Liver (tissue), 9 donors: Measurements from ENCODE around the gene SCUBE1. TPM values are rescaled to one million over a fixed set of nuclear protein-coding genes. Genes with fewer than 3 reads are reported as not detected.

Experiments used
- DNase-seq: peaks from one replicate; pipeline ENCODE4 v3.0.0-alpha.2; 2017; ENCODE audit warnings: low spot score
- H3K27ac ChIP-seq, 2 donors: one replicate each; pipeline ENCODE4 v1.7.0; 2013; ENCODE audit warnings: inconsistent platforms in 2 of 2, low read length in 2 of 2, control low read depth in 1 of 2, low read depth in 1 of 2, mild to moderate bottlenecking in 1 of 2
- H3K27me3 ChIP-seq, 4 donors: one replicate each; pipeline versions ENCODE4 v1.6.1 to v1.7.0; 2013; ENCODE audit warnings: low read length in 3 of 4, inconsistent platforms in 1 of 4, mild to moderate bottlenecking in 1 of 4, moderate library complexity in 1 of 4; ENCODE audit not compliant: control insufficient read depth in 4 of 4, insufficient read depth in 4 of 4
- H3K36me3 ChIP-seq, 4 donors: one replicate each; pipeline versions ENCODE4 v1.6.1 to v1.7.0; 2013; ENCODE audit warnings: low read length in 3 of 4, mild to moderate bottlenecking in 3 of 4, low read depth in 1 of 4, moderate library complexity in 1 of 4; ENCODE audit not compliant: control insufficient read depth in 4 of 4, insufficient read depth in 3 of 4
- H3K4me1 ChIP-seq, 4 donors: one replicate each; pipeline versions ENCODE4 v1.6.1 to v1.7.0; 2013; ENCODE audit warnings: low read length in 3 of 4, mild to moderate bottlenecking in 3 of 4, moderate library complexity in 1 of 4; ENCODE audit not compliant: control insufficient read depth in 4 of 4, insufficient read depth in 4 of 4
- H3K4me3 ChIP-seq, 3 donors: one replicate each; pipeline versions ENCODE4 v1.6.1 to v1.7.0; 2013; ENCODE audit warnings: low read length in 3 of 3, control low read depth in 1 of 3, low read depth in 1 of 3, mild to moderate bottlenecking in 1 of 3
- H3K9ac ChIP-seq, 2 donors: one replicate each; pipeline ENCODE4 v1.7.0; 2013; ENCODE audit warnings: low read length in 2 of 2, mild to moderate bottlenecking in 2 of 2, moderate library complexity in 2 of 2, control low read depth in 1 of 2, low read depth in 1 of 2
- H3K9me3 ChIP-seq, 4 donors: one replicate each; pipeline versions ENCODE4 v1.6.1 to v1.7.0; 2013; ENCODE audit warnings: low read length in 3 of 4; ENCODE audit not compliant: control insufficient read depth in 4 of 4
- EGR1 ChIP-seq, 2 donors: IDR thresholded peaks; 2 replicates each; pipeline ENCODE4 v1.6.1; 2016 to 2018; ENCODE audit warnings: antibody characterized with exemption in 2 of 2, low read depth in 2 of 2
- FOXA1 ChIP-seq: IDR thresholded peaks from 2 replicates; pipeline ENCODE4 v1.6.1; 2016; ENCODE audit warnings: antibody characterized with exemption
- FOXA2 ChIP-seq: IDR thresholded peaks from 2 replicates; pipeline ENCODE4 v1.6.1; 2016; ENCODE audit warnings: antibody characterized with exemption
- GABPA ChIP-seq, 2 donors: IDR thresholded peaks in 1 of 2; conservative IDR thresholded peaks in 1 of 2; 2 replicates each; pipeline ENCODE4 v1.6.1; 2016; ENCODE audit warnings: antibody characterized with exemption in 2 of 2, mild to moderate bottlenecking in 1 of 2, moderate library complexity in 1 of 2
- HNF4A ChIP-seq, 2 donors: conservative IDR thresholded peaks; 2 replicates each; pipeline ENCODE4 v1.6.1; 2016; ENCODE audit warnings: antibody characterized with exemption in 2 of 2, mild to moderate bottlenecking in 2 of 2
- HNF4G ChIP-seq: IDR thresholded peaks from 2 replicates; pipeline ENCODE4 v1.6.1; 2016; ENCODE audit warnings: antibody characterized with exemption
- JUND ChIP-seq, 2 donors: IDR thresholded peaks; 2 replicates each; pipeline ENCODE4 v1.6.1; 2016; ENCODE audit warnings: antibody characterized with exemption in 2 of 2
- NR2F2 ChIP-seq: IDR thresholded peaks from 2 replicates; pipeline ENCODE4 v1.6.1; 2016; ENCODE audit warnings: antibody characterized with exemption
- RAD21 ChIP-seq, 2 donors: IDR thresholded peaks; 2 replicates each; pipeline ENCODE4 v1.6.1; 2016; ENCODE audit warnings: antibody characterized with exemption in 2 of 2, mild to moderate bottlenecking in 2 of 2
- REST ChIP-seq: IDR thresholded peaks from 2 replicates; pipeline ENCODE4 v1.6.1; 2016; ENCODE audit warnings: antibody characterized with exemption, mild to moderate bottlenecking
- RXRA ChIP-seq, 2 donors: IDR thresholded peaks; 2 replicates each; pipeline ENCODE4 v1.6.1; 2017 to 2018; ENCODE audit warnings: antibody characterized with exemption in 2 of 2, mild to moderate bottlenecking in 1 of 2
- SP1 ChIP-seq: IDR thresholded peaks from 2 replicates; pipeline ENCODE4 v1.6.1; 2018; ENCODE audit warnings: antibody characterized with exemption, mild to moderate bottlenecking
- TAF1 ChIP-seq: conservative IDR thresholded peaks from 2 replicates; pipeline ENCODE4 v1.6.1; 2016; ENCODE audit warnings: antibody characterized with exemption, mild to moderate bottlenecking
- YY1 ChIP-seq: IDR thresholded peaks from 2 replicates; pipeline ENCODE4 v1.6.1; 2016; ENCODE audit warnings: antibody characterized with exemption, mild to moderate bottlenecking
- WGBS: extraction: QIAGEN DNeasy Blood & Tissue Kit; methylation state at CpG from one replicate; pipeline ENCODE4 v1.1.7; 2013; 5-methylcytosine and 5-hydroxymethylcytosine counted together
- polyA plus RNA-seq, 2 donors: library from polyadenylated mRNA; stranded (reverse) in 1 of 2; unstranded in 1 of 2; fragments of 200-250 nt in 1 of 2; fragments of >200 nt in 1 of 2; fragmentation: Nextera tagmentation in 1 of 2; extraction: Ambion mirVana in 1 of 2; gene quantifications; one replicate each; pipeline versions ENCODE4 v1.2.1 to v1.2.3, GENCODE V29; 2013 to 2015
- total RNA-seq, 2 donors: library from RNA; depleted of rRNA; stranded (reverse); fragments of >200 nt; gene quantifications; one replicate each; pipeline ENCODE4 v1.2.3, GENCODE V29; 2014
- TF ChIP-seq, protein P1 (sequence below): IDR thresholded peaks from 2 replicates; pipeline ENCODE4 v1.6.1; 2016; ENCODE audit warnings: antibody characterized with exemption
- TF ChIP-seq, protein P2 (sequence below): IDR thresholded peaks from 2 replicates; pipeline ENCODE4 v1.6.1; 2016; ENCODE audit warnings: antibody characterized with exemption
- TF ChIP-seq, protein P3 (sequence below): IDR thresholded peaks from 2 replicates; pipeline ENCODE4 v1.6.1; 2016; ENCODE audit warnings: antibody characterized with exemption
- TF ChIP-seq, protein P4 (sequence below): fragments of 150-350 bp; IDR thresholded peaks from 2 replicates; pipeline ENCODE4 v1.5.1; 2017; ENCODE audit warnings: improper control_type of control experiment, low read depth, low read length; ENCODE audit not compliant: missing input control
- donor health status: healthy.
- donor health status: healthy.
- donor health status: healthy.
- donor health status: healthy.
- donor health status: healthy.

Gene SCUBE1
- total and polyA plus RNA-seq, 4 donors, result 0.07 to 0.46 (median 0.08) TPM; not detected in 1

DNA sequence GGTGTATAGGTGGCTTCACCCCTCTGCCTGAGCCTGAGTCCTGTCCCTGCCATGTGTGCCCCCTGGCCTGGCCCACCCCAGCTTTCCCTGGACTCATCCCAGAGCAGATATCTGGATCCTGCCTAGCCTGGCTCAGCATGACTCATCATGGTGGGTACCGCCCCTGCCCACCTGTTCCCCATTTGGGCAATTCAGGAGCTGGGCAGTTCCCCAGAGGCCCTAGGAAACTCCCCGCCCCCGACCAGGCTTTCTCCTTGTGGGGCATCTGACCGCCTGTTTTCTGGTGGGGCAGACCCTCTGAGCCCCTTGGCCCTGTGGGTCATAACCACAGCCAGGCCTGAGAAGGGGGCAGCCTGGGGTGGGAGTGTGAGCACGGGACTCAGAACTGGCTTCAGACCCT, 187.4 kb downstream of the SCUBE1 start:
- H3K4me1 ChIP-seq, result peaks cover 6 to 24% (median 14%) of the 10 kb centered on the region in 4 donors
- no peak overlapping the region for H3K4me3 ChIP-seq
- no peaks in the 10 kb centered on the region for H3K9me3 ChIP-seq
- no peaks in the 10 kb centered on the region for H3K27me3 ChIP-seq
- DNase-seq, result no peak
- 89% methylated on average over 5 of the region's 5 CpGs for WGBS
- no peak overlapping the region for H3K27ac ChIP-seq
- no peak overlapping the region for H3K9ac ChIP-seq
- H3K36me3 ChIP-seq, result no peaks in the 10 kb centered on the region
- TF ChIP-seq FOXA1 (no peak), FOXA2 (no peak), SP1 (no peak)
- TF ChIP-seq, protein P1, sequence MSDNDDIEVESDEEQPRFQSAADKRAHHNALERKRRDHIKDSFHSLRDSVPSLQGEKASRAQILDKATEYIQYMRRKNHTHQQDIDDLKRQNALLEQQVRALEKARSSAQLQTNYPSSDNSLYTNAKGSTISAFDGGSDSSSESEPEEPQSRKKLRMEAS, result no peak

GRCh38 chr22:43154887-43155536, 188.2 kb downstream of the SCUBE1 start:
- WGBS, result 86% methylated on average over 27 of the region's 27 CpGs
- no peaks in the 10 kb centered on the region for H3K27me3 ChIP-seq
- no peak overlapping the region for H3K9ac ChIP-seq
- DNase-seq, result no peak
- H3K4me1 ChIP-seq, result peaks cover 6 to 26% (median 15%) of the 10 kb centered on the region in 4 donors
- no peak overlapping the region for H3K4me3 ChIP-seq
- H3K9me3 ChIP-seq, result no peaks in the 10 kb centered on the region
- TF ChIP-seq, protein P1, result no peak
- no peaks in the 10 kb centered on the region for H3K36me3 ChIP-seq
- H3K27ac ChIP-seq, result no peak overlapping the region

GRCh38 chr22:43153899-43154298, 189.3 kb downstream of the SCUBE1 start:
- H3K4me3 ChIP-seq, result no peak overlapping the region
- 77% methylated on average over 9 of the region's 9 CpGs for WGBS

More at GRCh38 chr22:43153899-43154298, 189.3 kb downstream of the SCUBE1 start:
- Histone ChIP-seq H3K4me1 (peaks cover 6 to 26% (median 15%) of the 10 kb centered on the region in 4 donors), H3K9me3 (no peaks in the 10 kb centered on the region), H3K27me3 (no peaks in the 10 kb centered on the region), H3K9ac (no peak overlapping the region), H3K27ac (no peak overlapping the region), H3K36me3 (no peaks in the 10 kb centered on the region)
- no peak for TF ChIP-seq EGR1 (IDR thresholded peaks at IDR 0.05; ENCODE audit: low read depth in 2 of 2)
- TF ChIP-seq, protein P2, sequence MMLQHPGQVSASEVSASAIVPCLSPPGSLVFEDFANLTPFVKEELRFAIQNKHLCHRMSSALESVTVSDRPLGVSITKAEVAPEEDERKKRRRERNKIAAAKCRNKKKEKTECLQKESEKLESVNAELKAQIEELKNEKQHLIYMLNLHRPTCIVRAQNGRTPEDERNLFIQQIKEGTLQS, result no peak
- no peak for TF ChIP-seq FOXA2
- no peak for TF ChIP-seq NR2F2
- no peak for TF ChIP-seq REST
- no peak for TF ChIP-seq FOXA1
- TF ChIP-seq, protein P1, result no peak
- TF ChIP-seq HNF4A (conservative IDR thresholded peaks at IDR 0.05), result no peak
- TF ChIP-seq SP1, result no peak
- TF ChIP-seq GABPA (IDR thresholded peaks at IDR 0.05 in 1 of 2, conservative IDR thresholded peaks at IDR 0.05 in 1 of 2), result no peak
- TF ChIP-seq, protein P3, sequence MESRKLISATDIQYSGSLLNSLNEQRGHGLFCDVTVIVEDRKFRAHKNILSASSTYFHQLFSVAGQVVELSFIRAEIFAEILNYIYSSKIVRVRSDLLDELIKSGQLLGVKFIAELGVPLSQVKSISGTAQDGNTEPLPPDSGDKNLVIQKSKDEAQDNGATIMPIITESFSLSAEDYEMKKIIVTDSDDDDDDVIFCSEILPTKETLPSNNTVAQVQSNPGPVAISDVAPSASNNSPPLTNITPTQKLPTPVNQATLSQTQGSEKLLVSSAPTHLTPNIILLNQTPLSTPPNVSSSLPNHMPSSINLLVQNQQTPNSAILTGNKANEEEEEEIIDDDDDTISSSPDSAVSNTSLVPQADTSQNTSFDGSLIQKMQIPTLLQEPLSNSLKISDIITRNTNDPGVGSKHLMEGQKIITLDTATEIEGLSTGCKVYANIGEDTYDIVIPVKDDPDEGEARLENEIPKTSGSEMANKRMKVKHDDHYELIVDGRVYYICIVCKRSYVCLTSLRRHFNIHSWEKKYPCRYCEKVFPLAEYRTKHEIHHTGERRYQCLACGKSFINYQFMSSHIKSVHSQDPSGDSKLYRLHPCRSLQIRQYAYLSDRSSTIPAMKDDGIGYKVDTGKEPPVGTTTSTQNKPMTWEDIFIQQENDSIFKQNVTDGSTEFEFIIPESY, result no peak
- no peak for TF ChIP-seq HNF4G
- TF ChIP-seq TAF1, result no peak
- no peak for TF ChIP-seq JUND (IDR thresholded peaks at IDR 0.05)
- TF ChIP-seq RAD21 (IDR thresholded peaks at IDR 0.05), result no peak
- TF ChIP-seq, protein P4, sequence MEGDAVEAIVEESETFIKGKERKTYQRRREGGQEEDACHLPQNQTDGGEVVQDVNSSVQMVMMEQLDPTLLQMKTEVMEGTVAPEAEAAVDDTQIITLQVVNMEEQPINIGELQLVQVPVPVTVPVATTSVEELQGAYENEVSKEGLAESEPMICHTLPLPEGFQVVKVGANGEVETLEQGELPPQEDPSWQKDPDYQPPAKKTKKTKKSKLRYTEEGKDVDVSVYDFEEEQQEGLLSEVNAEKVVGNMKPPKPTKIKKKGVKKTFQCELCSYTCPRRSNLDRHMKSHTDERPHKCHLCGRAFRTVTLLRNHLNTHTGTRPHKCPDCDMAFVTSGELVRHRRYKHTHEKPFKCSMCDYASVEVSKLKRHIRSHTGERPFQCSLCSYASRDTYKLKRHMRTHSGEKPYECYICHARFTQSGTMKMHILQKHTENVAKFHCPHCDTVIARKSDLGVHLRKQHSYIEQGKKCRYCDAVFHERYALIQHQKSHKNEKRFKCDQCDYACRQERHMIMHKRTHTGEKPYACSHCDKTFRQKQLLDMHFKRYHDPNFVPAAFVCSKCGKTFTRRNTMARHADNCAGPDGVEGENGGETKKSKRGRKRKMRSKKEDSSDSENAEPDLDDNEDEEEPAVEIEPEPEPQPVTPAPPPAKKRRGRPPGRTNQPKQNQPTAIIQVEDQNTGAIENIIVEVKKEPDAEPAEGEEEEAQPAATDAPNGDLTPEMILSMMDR, result no peak
- TF ChIP-seq RXRA (IDR thresholded peaks at IDR 0.05), result no peak
- no peak for TF ChIP-seq YY1
- no peak for DNase-seq
